GM18498 (cell line): ENCODE measurements around the gene PRSS38.
"Not testable (repeated sequence)": the region's sequence is repeated elsewhere in the genome, so short reads cannot be mapped to it uniquely, and the experiment has no call there.

Experiments
- ATAC-seq: cut with Tn5 transposase; IDR thresholded peaks from one replicate; pipeline ENCODE4 v1.9.1; 2021; ENCODE audit warnings: mild to moderate bottlenecking, moderate library complexity; ENCODE audit not compliant: unreplicated experiment

Gene PRSS38

DNA sequence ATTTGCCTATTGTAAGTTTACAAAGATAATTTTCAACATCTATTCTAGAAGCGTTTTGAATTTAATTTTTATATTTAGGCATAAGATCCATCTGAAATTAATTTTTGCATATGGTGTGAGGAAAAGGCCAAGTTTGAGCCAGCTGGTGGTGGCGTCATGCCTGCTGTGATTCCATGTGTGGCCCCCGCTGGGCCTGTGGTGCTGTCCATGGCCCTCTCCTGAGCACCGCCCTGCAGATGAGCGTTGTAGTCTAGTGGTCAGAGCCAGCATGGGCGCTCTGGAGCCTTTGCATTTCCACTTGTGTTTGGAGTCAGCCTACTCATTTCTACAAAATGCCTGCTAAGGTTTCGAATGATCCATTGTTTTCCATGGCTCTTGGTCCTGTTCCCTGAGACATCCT is 22.7 kb downstream of the PRSS38 start:
- ATAC-seq: no peak

DNA sequence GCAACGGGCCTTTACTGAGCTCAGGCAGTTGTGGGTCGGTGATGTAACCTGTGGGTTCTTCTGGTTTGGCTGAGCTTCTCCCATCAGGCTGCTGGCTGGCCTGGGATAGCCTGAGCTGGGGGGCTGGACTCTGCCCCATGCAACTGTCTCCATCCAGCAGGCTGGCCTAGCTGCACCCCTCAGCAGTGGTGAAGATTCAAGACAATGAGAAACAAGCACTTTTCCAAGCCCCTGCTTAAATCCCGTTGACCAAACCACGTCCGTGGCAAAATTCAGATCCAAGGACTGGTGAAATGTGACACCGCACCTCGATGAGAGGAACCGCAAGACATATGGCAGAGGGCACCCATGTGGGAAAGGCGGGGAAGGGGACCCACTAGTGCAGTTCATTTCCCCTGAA is 25.6 kb downstream of the PRSS38 start:
- ATAC-seq: no peak

DNA sequence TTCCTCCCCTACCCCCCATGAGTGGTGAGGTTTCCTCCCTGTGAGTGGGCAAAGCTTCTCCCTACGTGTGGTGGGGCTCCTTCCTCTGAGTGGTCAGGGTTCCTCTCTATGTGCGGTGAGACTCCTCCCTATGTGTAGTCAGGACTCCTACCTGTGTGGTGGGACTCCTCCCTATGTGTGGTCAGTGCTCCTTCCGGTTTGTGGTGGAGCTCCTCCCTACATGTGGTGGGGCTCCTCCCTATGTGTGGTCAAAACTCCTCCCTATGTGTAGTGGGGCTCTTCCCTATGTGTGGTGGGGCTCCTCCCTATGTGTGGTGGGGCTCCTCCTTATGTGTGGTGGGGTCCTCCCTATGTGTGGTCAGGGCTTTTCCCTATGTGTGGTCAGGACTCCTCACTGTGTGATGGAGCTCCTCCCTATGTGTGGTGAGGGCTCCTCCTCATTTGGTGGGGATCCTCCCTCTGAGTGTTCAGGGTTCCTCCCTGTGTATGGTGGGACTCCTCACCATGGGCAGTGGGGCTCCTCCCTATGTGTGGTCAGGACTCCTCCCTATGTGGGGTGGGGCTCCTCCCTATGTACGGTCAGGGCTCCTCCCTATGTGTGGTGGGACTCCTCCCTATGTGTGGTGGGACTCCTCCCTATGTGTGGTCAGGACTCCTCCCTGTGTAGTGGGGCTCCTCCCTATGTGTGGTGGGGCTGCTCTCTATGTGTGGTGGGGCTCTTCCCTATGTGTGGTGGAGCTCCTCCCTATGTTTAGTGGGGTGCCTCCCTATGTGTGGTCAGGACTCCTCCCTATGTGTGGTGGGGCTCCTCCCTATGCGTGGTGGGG is 29.1 kb downstream of the PRSS38 start:
- no peak for ATAC-seq

- no peak for ATAC-seq
These were observed 29.6 kb downstream of the PRSS38 start for GRCh38 chr1:227845147-227845458.

- ATAC-seq: no peak
These were observed 30.0 kb downstream of the PRSS38 start for GRCh38 chr1:227845519-227845918.

DNA sequence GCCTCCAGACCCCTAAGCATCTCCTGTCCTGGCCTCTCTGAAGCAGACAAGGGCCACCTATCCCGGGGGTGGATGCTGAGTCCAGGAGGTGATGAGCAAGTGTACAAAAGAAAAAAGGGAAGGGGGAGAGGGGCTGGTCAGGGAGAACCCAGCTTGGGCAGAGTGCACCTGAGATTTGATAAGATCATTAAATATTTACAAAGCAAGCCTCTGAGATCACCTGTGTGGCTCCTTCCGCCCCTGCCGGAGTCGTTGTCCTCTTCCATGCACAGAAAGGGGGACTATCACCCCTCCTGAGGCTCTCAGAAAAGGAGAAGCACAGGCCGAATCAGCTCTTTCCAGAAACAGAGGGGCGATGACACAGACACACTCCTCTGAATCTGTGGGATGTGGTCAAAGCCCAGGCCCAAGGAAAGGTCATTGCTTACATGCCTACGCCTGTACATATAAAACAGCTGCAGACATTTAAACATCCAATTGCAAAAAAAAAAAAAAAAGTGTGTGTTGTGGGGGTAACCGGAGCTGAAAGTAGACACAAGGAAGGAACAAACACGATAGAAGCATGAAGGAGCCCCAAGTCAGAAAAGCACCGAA is 30.9 kb downstream of the PRSS38 start:
- no peak for ATAC-seq

GRCh38 chr1:227847046-227847445 is 31.6 kb downstream of the PRSS38 start:
- not testable (repeated sequence) for ATAC-seq

- no peak for ATAC-seq
These were observed 33.0 kb downstream of the PRSS38 start for GRCh38 chr1:227848430-227848932.

DNA sequence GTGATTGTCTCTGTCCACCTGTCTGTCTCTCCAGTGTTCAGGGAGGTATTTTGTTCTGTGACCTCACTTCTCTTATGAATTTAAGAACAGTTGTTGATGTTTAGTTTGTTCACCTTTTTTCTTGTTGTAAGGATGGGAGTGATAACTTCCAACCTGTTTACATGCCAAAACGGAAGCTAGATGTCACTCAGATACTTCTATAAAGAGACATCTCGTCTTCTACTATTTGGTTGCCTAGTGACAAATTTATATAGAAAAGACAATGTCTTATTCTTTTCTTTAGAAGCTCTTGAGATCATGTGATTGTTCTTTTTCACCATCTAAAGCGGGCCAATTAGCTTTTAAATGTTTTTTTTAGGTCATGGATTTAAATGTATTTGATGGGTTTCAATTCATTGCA is 33.8 kb downstream of the PRSS38 start:
- no peak for ATAC-seq

DNA sequence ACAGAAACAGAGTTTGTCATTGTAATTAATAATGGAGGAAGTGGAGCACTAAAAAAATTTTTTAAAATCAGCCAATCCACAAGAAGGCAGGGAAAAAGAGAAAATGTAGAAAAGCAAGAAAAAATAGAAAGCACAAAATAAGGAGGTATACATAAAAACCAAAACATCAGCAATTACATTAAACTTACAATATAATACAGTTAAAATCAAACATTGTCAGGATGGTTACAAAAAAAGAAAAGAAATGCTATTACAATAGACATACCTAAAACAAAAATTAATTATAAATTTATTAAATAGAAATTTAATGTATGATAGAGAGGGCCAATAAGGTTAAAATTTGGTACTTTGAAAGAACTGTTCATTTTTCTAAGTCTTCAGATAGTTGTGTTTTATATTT is 38.7 kb downstream of the PRSS38 start:
- no peak for ATAC-seq

GRCh38 chr1:227855687-227856086 is 40.2 kb downstream of the PRSS38 start:
- ATAC-seq: no peak

DNA sequence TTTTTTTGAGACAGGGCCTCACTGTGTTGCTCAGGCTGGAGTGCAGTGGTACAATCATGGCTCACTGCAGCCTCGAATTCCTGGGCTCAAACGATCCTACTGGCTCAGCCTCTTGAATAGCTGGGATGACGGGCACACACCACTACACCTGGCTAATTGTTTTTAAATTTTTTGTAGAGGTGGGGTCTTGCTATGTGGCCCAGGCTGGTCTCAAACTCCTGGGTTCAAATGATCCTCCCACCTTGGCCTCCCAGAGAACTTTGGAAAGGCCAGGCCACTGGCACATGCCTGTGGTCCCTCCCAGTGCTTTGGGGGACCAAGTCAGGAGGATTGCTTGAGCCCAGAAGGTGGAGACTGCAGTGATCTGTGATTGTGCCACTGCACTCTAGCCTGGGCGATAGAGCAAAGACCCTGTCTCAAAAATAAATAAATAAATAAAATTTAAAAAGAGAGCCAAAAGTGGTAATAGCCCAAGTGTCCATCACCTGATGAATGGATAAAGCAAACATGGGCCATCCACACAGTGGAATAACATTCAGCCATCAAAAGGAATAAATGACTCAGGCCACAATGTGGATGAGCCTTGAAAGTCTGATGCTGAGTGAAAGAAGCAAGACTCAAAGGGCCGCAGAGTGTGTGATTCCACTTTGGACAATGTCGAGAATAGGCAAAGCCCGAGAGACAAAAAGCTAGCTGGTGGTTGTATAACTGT is 40.8 kb downstream of the PRSS38 start:
- no peak for ATAC-seq

- ATAC-seq: no peak
These were observed 49.4 kb downstream of the PRSS38 start for GRCh38 chr1:227864882-227865281.

DNA sequence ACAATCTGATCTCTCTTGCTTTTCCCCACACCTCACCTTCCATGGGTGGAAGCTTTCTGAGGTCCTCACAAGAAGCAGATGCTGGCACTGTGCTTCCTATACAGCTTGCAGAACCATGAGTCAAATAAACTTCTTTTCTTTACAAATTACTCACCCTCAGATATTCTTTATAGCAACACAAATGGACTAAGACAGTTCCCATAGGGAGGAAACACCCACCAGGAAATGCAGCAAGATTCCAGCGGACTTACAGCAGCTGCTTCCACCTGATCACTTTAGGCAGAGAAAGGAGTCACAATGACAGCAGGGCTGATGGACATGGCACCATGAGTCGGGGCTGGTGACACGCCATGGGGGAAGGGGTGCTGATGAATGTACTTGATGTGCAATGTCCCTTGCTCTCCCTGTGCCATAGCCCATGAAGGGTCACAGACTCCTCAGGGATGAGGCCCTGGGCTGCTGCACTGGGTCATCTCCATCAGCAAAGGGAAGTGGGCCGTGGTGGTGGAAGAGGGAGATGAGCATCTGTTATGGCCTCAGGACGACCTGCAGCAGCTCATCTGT is 53.9 kb downstream of the PRSS38 start:
- no peak for ATAC-seq

- ATAC-seq: no peak
These were observed 54.4 kb downstream of the PRSS38 start for GRCh38 chr1:227869851-227870305.

- ATAC-seq: no peak
These were observed 54.9 kb downstream of the PRSS38 start for GRCh38 chr1:227870366-227870765.

DNA sequence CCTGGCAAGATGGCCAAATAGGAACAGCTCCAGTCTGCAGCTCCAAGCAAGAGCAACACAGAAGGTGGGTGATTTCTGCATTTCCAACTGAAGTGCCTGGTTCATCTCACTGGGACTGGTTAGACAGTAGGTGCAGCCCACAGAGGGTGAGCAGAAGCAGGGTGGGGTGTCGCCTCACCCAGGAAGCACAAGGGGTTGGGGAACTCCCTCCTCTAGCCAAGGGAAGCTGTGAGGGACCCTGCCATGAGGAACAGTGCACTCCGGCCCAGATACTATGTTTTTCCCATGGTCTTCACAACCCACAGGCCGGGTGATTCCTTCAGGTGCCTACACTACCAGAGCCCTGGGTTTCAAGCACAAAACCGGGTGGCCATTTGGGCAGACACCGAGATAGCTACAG is 56.4 kb downstream of the PRSS38 start:
- ATAC-seq: not testable (repeated sequence)

- ATAC-seq: not testable (repeated sequence)
These were observed 62.3 kb downstream of the PRSS38 start for GRCh38 chr1:227877810-227878209.

DNA sequence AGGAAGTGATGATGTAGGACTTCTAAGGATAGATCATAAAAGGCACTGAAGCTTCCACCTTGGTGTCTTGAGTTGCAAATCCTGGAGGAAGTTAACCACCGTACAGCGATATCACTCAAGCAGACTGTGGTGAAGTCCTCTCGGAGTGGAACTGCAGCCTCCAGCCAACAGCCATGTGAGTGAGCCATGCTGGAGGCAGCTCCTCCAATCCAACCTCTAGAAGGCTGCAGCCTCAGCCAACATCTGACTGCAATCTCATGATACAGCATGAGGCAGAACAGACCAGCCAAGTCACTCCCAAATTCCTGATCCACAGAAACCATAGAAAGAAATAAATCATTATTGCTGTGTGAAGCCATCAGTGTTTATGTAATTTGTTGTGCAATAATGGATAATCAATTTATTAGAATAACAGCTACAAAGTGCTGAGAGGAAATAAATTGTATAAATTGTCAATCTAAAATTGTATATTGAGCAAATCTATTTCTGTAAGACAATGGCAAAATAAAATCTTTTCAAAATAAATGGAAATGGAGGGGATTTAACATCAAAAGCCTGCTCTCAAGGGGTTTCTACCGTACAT is 65.0 kb downstream of the PRSS38 start:
- no peak for ATAC-seq

GRCh38 chr1:227883073-227883520 is 67.6 kb downstream of the PRSS38 start:
- ATAC-seq: no peak
